T follicular helper cell (primary cell): ENCODE data around the gene DNAJC13.
"Not testable (repeated sequence)": the region's sequence is repeated elsewhere in the genome, so short reads cannot be mapped to it uniquely, and the experiment has no call there.

Source experiments
- DNase-seq: peaks from one replicate; pipeline ENCODE4 v3.0.0-alpha.2; 2020; ENCODE audit warnings: low read depth

The DNAJC13 gene

DNA sequence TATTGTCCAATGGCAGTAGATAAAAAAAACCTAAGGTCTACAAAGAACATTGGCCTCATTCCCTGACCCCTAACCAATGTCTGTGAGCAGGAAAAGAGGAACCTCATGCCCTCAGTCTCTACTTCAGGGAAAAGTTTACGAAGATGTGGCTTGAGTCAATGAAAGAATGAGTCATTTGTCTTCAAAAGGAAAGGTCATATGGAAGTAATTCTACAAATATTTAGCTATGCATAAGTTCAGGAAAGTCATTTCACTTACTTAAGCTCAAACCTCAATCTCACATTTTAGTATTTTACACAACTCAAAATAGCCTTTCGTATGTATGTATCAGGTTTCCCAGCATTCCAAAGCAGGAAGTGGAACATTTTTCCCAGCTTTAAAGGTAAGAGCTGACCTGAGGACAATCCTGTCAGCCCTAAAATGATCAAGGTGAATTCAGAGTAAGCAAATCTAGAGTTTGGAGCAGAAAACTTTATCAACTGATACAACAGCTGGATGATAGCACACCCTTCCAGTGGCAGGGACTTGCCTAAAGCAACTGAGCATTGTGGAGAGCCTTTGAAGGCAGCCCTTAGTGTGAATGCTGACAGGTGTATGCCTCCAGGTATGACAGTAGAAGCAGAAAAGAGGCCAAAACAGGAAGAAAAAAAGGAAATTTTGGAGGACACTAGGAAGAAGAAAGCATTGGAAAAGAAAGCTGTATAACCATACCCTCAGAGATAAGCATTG lies 125.9 kb downstream of the DNAJC13 start:
- DNase-seq: no peak

DNA sequence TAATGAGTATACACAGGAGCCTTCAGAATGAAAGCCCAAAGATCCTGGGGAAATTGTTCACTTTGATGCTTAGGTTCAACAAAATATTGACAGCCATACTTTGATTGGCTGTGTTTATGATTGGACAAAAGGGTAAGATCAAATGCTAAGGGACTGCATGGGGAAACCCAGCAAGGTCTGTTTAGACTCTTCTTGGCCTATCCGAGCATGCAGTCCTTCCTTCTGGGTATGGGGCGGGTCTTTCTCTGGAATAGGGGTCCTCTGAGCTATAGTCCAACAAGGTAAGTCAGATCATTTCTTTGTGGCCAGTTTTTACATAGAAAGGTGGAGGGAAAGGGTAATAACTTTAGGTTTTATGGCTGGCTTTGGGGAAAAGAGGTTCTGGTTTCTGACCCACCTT lies 126.8 kb downstream of the DNAJC13 start:
- DNase-seq: no peak

DNA sequence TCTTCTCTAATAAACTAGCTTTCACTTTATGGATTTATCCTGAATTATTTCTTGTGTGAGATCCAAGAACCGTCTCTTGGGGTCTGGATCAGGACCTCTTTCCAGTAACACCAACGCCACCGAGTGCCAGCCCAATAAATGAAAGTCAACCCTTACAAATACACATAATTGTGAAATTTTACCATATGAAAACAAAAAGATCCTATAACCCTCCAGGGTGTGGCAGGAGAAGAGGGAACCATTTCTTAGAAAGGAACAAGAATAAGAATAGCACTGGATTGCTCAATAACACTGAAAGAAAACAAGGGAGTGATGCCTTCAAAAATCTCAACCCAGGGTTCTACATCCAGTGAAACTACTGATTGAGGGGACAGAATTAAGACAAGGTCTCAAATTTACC lies 128.2 kb downstream of the DNAJC13 start:
- DNase-seq: no peak

DNA sequence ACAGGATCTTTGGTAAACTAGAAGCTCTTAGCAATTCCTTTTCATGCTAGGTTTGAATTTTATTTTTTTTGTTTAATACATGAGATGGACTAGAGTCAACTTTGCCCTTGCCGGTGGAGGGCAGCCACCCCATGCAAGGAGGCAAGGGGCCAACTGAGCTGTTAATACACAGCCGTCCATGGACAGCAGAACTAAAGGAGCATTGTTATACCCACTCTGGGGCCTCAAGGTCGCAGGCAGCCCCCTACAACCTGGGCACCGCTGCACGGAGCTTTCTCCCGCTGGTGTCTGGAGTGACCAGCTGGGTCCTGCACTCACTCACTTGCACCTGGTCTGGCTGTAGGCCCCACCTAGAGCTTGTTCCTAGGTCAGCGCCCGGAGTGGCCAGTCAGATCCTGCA lies 131.9 kb downstream of the DNAJC13 start:
- DNase-seq: no peak

DNA sequence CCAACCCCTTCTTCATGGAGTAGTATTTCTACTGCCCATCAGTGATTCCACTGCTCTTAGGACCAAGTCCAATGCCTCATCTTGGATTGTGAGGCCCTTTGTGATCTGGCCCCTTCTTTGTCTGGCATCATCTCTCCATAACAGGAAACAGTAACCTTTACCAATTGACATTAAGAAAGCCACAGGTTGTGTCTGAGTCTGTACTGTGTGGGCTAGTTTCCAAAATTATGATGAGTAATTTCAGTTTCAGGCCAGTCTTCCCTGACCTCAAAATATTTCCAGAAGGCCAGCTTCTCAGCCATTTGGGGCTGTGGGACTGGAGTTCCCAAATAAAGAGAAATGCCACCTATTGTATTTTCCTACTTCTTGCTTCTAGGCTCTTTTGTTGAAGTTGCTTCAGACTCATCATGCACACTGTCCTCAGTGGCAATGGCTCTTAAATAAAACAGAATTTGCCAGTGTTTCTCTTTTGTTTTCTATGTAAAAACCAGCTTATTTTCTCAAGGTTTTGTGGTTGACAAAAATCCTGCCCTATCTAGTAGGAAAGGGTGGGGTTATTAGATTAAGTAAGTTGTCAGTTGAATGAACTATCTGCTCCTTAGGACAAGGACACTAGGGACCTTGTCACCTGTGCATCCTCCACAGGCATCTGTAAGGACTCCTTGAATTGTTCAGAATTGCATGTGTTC lies 132.7 kb downstream of the DNAJC13 start:
- no peak for DNase-seq

DNA sequence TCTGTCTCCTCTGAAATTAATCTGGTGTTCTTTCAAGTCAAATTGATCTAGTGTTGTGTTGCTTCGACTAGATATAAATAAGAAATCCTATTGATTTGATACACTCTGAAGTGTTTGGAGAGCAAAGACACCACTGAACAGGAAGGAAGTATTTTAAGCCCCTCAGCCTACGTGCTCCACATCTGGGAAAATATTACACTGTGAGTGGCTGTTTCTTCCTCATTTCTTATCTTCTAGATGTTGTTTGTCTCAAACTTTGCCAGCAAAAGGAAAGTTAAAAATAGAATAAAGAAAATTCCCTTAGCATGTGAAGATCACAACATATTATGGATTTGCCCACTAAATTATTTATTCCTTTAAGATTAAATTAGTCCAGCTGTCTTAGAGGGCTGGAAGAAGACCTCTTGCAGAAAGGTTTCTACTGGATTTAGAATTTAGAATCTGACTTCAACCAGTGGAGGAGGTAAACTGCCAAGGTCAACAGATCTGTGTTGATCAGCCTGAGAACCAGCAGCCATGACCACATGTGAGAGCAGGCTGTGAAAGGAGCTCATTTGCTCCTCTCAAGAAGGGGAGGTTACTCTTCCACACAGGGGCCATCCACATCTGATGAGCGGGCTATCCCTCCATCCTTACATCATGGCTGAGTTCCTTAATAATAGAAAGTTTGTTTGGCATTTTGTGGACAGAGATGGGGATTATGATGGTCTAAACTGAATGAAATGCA lies 133.4 kb downstream of the DNAJC13 start:
- DNase-seq: no peak

DNA sequence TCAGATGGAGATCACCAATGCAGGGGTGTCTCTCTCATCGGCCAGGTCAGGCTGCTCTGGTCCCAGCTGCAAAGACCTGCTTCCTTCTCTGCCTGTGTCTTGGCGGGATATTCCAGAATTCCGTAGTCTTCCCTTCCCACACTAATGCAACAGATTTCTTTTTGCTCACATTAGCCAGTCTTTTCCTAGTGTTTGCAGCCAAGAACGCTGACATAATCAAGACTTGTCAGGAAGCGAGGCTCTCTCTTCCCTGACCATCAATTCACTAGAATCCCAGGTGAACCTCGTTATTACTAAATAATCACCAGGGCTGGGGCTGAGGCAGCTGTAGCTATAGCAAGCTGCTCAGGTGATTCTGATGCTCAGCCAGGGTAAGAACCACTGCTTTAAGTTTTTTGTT lies 136.5 kb downstream of the DNAJC13 start:
- DNase-seq: no peak

DNA sequence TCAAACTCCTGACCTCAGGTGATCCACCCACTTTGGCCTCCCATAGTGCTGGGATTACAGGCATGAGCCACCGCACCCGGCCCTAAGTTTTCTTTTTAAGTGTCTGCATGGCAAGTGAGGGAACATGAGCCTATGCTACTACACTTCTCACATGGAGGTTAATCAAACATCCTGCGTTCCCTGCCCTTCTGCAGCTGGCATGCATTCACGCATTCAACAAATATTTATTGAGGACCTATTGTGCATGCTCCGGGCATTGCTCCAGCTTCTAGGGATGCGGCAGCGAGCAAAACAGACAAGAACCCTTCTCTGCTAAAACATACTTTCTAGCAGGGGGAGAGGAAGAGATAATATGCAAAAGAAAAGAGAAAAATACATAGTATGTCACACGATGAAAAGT lies 137.1 kb downstream of the DNAJC13 start:
- no peak for DNase-seq

DNA sequence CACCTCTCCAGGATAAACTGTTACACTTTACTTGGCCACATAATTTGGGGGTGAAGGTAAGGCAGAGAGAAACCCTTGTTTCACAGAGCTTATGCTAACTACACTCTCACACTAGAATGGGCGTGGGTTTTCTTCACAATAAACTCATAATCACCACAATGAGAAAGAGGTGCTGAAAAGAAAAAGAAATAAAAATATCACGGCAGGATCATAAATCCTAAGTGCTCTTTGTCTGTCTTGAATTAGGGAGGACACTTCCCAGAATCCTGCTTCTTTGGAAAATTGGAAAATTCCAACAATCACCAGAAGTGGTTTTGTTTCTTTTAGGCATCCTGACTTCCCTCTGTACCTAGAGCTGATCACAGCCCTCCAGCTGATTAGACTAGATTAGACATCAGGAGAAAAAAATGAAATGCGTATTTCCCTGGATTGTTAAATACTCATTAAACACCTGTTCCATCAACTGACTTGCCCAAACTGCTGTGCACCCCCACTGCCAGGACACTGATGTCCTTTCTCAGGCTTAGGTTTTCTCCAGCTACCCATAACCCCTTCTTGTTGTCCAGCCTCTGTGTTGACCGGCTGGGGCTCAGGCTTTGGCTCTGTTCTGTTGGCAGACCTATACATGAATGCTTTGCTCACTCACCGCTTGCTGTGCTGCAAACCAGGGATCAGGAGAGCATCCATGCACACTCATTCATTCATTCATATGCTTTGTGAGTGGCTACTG lies 138.2 kb downstream of the DNAJC13 start:
- DNase-seq: no peak

DNA sequence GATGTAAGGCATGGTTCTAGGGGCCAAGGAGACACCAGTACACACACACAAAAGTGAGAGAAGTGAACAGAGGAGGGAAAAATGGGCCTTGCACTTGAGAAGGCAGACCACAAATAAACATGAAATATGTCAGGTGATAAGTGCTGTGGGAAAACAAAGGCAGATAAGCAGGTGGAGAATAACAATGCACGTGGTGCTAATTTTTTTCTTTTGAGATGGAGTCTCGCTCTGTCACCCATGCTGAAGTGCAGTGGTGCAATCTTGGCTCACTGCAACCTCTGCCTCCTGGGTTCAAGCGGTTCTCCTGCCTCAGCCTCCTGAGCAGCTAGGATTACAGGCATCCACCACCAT lies 138.7 kb downstream of the DNAJC13 start:
- DNase-seq: not testable (repeated sequence)

DNA sequence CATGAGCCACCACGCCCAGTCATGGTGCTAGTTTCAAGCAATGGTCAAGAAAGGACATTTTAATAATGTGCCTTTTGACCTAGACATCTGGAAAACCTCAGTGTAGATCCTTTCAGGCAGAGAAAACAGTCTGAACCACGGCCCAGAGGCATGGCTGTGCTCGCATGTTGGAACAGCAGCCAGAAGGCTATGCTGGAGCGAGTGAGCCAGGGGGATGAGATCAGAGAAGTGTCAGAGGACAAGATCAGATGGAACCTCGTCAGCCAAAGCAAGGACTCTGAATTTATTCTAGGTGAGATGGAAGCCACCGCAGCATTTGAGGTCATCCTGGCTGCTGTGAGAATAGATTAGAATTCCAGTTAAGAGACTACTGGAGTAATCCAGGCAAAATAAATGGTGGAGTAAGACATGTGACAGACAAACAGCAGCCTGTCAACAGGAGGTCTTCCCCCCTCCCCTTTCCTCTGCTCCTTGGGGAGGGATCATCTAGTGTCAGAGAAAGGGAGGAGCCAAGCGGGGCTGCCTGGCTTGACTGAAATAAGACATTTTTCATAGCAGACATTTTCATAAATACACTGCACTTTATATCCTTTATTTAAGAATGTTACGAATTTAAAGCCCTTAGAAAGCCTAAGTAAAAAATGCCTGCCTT lies 139.3 kb downstream of the DNAJC13 start:
- DNase-seq: no peak

DNA sequence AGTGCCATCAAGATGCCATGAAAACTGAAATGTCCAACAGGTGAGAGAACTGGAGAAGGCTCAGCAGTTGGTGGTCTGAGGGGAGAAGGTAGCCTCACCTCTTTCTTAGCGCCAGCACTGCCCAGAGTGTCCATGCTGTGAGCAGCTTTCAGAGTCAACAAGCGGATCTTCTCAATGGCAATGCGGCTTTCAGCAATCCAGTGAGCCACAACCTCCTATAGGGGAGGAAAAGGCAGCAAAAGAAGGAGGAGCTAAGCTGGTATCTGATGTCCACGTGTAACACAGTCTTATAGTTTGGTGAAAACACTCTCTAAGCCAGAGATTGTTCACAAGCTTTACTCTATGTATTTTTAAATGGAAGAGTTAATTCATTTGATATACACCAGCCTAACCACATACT lies 143.7 kb downstream of the DNAJC13 start:
- DNase-seq: no peak

DNA sequence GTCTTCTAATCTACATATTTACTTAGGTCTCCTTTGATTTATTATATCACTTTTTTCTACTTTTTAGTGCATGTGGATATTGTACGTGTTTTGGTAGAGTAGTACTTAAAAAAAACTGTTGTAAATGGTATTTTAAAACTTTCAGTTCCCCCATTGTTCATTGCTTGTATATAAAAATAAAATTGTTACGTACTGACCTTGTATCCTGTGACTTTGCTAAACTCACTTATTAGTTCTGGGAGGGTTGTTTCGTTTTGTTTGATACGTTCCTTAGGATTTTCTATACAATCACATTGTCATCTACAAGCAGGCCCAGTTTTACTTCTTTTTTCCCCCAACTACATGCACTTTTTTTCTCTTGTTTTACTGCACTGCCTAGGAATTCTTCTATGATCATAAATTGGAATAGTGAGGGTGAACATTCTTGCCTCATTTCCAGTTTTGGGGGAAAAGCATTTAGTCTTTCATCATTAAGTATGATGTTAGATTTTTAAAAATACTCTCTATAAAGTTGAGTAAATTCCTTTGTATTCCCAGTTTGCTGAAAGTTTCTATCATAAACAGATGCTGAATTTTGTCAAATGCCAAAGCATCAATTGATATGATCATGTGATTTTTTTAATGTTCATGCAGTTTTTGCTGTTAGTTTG lies 146.2 kb downstream of the DNAJC13 start:
- DNase-seq: no peak

DNA sequence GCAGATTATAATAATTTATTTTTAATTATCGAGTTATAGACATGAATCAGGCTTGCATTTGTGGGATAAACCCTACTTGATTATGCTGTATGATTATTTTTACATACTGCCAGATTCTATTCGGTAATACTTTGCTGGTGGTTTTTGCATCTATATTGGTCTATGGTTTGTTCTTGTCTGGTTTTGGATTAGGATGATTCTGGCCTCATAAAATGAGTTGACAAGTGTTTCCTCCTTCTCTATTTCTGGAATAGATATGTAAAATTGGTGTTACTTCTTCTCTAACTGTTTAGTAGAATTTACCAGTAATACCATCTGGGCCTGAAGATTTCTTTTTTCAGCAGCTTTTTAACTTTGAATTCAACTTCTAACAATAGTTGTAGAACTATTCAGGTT lies 146.8 kb downstream of the DNAJC13 start:
- DNase-seq: no peak

DNA sequence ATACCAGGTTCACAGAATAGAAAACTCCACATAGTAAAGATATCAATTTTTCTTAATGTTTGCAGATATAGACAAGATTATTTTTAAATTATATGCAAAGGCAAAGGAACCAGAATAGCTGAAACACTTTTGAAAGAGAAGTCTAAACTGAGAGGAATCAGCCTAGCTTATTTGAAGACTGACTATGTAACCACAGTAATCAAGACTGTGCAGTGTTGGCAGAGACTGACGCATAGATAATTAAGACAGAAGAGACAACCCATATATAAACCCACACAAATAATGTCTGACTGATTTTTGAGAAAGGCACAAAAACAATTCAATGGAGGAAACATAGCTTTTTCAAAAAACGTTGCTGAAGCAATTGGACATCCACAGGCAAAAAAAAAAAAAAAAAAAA lies 151.1 kb downstream of the DNAJC13 start:
- no peak for DNase-seq

DNA sequence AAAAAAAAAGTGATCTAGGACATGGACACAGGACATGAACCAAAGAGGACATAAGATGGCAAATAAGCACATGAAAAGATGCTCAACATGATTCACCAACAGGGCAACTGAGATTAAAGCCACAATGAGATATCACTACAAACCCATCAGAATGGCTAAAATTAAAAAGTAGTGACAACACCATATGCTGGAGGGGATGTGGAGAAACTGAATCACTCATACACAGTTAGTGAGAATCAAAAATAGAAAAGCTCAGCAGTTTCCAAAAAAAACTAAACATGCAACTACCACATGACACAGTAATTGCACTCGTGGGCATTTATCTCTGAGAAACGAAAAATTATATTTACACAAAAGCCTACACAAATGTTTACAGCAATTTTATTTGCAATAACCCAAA lies 151.9 kb downstream of the DNAJC13 start:
- no peak for DNase-seq

DNA sequence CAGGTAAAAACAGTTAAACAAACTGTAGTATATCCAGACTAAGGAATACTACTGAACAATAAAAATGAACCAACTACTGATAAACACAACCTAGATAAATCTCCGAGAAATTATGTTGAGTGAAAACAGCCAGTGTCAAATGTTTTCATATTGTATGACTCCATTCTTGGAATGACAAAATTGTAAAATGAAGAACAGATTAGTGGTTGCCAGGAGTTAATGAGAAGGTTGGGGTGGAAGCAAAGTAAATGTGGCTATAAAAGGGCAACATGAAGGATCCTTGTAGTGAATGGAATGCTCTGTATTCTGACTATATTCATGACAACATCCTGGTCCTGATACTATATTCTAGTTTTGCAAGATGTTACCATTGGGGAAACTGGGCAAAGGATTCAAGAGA lies 152.3 kb downstream of the DNAJC13 start:
- no peak for DNase-seq

DNA sequence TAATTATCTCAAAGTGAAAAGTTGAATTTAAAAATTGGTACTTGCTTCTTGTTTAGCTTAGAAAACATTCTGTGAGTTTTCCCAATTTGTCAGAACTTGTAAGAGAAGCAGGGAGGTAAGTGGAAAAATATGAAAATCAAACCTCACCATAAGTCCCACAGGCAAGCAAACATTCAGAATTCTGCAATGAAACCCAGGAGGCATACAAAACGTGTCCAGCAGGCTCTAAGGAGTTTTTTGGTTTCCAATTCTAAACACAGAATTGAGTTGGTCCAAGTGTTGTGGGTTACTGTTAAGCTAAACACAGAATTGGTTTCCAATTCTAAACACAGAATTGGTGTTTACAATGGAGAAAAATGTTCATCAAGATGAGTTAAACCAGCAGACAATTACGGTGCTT lies 152.7 kb downstream of the DNAJC13 start:
- DNase-seq: no peak

DNA sequence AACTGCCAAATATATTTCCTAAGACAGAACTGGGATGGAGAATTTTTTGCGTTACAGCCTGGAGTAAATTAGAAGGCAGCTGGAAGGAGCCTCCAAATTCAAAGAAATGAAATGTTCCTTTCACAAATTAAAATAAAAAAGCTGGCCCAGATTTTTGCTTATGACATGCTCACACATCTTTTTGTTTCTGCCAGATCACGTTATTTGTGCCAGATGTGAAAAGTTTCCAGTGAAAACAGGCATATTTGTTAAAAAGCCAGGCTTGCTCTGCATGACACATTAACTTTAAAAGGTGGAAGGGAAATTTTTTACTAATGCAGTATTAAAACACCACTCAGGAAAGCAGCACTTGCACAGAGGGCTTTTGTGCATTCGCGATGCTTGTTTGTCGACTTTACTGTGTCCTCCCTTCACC lies 156.5 kb downstream of the DNAJC13 start:
- DNase-seq: no peak

DNA sequence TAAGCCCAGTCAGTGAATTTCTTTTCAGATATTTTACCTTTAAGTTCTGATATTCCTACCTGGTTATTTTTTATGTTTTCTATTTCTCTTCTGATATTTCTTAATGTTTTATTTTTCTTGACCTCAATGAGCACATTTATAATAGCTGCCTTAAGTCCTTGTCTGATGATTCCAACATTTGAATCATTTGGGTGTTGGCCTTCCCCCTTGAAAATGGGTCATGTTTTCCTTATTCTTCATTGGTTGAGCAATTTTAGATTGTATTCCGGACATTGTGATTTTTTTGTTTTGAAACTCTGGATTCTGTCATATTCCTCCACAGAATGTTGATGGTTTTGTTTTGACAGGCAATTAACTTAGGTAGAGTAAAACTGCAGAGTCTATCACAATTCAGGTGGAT lies 170.1 kb downstream of the DNAJC13 start:
- DNase-seq: no peak
